ENCODE data around the gene RETREG3. TPM values are rescaled to one million over a fixed set of nuclear protein-coding genes. Genes with fewer than 3 reads are reported as not detected.
"Not testable (repeated sequence)": the region's sequence is repeated elsewhere in the genome, so short reads cannot be mapped to it uniquely, and the experiment has no call there.

Gene RETREG3
- total RNA-seq, 1 donor from 2014 or later = 52.6 TPM

DNA sequence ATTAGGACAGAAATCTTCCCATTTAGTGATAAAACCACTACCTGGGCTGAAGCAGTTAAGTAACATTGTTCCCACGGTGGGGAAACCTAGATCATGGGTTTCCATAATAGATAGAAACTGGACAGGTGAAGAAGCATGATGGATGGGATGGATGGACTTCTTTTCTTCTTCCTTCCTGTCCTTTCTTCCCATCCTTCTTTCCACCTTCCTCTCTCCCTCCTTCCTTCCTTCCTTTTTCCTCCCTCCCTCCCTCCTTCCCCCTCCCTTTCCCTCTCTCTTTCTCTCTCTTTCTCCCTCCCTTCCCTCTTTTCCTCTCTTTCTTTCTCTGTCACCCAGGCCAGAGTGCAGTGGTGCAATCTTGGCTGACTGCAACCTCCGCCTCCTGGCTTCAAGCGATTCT, 34.7 kb downstream of the RETREG3 start:
- DNase-seq (ENCODE audit: extremely low read depth, low read depth, low spot score) = no peak

DNA sequence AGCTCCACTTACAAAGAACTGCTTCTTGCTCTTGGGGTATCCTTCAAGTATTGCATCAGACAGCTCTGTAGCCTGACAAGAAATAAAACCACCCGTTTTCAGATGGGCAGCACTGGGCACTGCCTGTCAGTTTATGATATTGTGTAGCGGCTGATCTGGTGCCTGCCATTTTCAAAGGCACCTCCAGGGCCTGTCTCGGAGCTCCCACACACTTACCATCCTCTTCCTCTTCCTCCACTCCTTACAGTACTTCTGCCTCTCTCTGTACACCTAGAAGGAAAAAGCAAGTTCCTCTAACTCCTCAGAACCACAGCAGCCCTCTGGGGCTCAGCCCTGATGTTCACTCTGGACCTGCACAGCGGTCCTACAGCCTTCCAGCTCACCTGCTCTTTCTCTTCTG, 36.1 kb downstream of the RETREG3 start:
- no peak for DNase-seq (ENCODE audit: extremely low read depth, low read depth, low spot score)

DNA sequence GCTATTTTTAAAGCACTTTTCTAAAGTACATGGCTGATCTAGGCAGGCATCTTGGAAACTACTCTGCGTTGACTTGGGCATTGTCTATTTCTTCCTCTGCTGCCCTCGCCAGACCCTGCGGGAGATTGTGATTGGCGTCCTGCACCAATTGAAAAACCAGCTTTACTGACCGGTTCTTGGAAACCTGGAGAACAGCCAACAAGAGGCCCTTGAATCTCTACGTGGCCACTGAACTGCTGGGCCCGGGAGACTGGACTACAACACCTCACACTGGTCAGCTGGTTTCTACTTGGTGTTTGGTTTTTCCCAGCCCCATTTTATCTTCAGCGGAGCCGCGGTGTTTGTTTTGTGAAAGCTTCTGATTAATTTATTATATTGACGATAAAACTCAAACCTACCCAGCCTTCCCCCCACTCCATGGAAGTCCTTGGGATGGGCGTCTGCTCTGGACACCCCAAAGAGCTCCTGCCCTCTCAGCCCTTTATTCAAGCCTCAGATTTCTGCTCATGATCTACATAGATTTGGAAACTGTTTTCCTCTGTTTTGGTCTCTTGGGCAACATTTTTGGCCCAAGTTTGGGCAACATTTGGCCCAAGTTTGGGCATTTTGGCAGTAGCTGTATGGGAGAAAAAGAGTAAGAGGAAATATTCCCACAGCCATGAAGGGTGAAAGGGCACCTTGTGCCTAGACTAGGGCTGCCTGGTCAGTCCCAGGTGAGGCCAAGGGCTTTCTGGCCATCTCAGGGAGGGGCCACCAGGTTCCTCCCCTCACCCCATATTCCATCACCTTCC, 37.5 kb downstream of the RETREG3 start:
- no peak for DNase-seq (ENCODE audit: extremely low read depth, low read depth, low spot score)

DNA sequence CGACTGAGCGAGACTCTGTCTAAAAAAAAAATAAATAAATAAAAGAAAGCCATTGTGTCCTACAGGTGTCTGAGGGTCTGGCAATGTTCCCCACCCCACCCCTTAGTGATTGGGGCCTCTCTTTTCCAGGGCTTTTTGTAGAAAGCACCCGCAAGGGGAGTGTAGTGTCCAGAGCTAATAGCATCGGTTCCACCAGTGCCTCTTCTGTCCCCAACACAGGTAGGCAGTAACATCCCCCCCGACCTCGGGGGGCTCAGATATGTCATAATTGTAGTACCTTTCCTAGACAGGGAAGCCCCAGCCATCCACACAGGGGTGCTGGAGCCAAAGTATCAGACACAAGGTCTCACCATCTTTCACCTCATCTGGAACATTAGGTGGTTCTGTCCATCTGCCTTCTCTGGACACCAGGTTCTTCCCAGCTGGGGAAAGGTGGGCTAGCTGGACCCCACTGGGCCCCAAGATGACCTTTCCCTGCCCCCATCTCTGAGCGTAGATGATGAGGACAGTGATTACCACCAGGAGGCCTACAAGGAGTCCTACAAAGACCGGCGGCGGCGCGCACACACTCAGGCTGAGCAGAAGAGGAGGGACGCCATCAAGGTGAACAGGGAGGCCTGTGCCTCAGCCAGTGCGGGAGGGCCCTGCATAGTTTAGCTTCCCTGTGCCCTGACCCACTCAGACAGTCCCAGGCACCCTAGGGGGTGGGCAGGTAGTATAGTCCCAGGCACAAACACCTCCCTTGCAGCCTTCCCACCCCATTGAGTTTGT, 40.6 kb downstream of the RETREG3 start:
- no peak for DNase-seq (ENCODE audit: extremely low read depth, low read depth, low spot score)

DNA sequence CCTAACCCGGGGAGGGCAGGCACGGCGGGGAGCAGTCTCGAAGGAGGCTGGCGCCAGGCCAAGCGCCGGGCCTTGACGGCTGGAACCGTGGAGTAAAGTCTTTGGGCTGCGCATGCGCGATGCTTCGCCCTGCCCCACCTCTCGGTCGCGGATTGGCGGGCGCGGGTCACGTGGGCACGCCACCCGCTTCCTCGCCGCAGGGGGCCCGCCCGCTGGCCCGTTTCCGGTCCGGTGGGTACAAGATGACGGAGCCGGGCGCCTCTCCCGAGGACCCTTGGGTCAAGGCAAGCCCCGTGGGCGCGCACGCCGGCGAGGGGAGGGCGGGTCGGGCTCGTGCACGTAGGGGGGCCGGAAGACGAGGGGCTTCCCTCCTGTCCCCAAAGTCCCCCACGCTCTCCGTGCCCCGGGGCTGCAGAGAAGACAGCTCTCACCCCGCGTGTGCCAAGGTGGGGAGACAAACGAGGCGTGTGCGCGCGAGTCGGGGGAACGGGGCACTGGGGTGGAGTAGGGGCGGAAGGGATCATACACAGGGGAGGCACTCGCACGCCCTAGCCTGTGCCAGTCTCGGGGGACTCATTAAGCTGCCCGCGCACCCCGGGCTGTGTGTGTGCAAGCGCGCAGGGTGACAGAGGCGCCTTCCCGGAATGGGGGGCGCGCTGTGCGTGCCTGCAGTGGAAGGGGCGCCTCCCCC, 42.1 kb downstream of the RETREG3 start, which contains the start of gene MLX:
TSS of gene MLX (plus strand) at position 218 of the 691 bp plus-strand sequence. CDS start at position 243, 25 bp downstream.
- no peak for DNase-seq (ENCODE audit: extremely low read depth, low read depth, low spot score)

DNA sequence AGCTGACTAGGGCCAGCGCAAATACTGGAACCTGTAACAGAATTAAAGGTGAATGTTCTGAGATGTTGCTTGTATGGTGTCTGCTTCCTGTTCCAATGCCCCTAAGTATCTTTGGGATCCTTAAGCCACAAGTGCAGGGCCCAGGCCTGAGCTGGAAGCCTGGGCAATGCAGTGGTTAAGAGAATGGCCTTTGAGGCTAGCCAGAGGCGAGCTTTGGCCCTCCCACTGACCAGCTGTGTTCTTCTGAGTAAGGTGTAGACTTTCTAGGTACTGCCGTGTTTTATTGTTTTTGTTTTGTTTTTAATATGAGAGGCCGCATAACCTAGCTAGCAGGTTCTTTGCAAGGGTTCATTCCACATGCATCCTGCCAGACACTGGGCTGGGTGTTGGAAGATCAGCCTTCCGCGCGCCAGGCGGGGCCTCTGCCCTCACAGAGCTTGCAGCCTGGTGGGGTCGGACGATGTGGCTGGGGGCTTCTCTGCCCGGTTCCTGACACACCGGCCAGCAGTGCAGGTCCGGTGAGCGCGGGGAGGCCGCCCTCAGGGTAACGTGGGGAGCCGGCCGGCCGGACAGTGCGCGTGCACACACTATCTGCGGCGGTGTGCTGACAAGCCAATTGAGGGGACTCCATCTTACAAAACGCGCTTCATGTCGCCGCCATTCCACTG, 42.8 kb downstream of the RETREG3 start:
- DNase-seq (ENCODE audit: extremely low read depth, low read depth, low spot score) = no peak

DNA sequence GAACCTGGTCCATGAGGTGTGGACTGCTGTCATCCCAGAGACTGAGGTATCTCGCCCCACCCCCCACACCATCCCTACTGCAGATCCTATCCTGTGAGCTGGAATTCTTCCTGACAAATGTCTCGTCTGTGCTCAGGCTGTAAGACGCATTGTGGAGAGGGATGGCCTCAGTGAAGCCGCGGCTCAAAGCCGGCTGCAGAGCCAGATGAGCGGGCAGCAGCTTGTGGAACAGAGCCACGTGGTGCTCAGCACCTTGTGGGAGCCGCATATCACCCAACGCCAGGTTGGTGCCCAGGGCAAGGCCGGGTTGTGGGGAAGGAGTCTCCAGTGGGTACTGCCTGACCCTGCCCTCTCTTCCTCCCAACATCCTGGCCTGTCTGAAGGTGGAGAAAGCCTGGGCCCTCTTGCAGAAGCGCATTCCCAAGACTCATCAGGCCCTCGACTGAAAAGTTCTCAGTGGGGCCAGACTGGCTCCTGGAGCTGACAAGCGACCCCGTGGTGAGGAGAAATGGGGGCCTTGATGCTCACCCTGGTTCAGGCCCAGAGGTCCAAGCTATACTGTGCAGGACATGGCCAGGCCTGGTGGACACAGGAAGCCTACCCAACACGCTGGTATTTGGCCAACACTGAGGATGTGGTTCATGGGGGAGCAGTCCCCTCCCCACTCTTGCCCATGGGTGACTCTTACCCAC, 43.5 kb downstream of the RETREG3 start:
- no peak for DNase-seq (ENCODE audit: extremely low read depth, low read depth, low spot score)

DNA sequence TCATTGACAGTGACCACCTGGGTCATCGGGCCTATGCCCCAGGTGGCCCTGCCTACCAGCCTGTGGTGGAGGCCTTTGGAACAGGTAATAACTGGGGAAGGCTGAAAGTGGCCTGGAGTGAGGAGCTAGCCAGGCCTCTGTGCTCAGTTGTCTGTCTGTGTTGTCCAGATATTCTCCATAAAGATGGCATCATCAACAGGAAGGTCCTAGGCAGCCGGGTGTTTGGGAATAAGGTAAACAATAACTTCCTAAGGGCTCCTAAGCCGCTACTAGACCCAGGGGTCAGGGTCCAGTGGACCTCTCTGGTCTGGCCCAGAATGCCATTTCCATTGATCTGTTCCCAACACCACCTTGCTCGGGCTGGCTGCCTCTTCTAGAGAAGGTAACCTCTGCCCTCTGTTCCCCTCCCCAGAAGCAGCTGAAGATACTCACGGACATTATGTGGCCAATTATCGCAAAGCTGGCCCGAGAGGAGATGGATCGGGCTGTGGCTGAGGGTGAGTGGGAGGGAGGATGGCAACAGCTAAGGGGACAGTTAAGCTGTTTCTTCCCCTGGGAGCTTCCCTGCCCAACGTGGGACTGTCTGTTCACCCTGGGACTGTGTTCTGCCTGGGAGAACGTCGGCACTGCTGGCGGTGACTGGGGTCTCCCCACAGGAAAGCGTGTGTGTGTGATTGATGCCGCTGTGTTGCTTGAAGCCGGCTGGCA, 44.2 kb downstream of the RETREG3 start:
- DNase-seq (ENCODE audit: extremely low read depth, low read depth, low spot score) = no peak

DNA sequence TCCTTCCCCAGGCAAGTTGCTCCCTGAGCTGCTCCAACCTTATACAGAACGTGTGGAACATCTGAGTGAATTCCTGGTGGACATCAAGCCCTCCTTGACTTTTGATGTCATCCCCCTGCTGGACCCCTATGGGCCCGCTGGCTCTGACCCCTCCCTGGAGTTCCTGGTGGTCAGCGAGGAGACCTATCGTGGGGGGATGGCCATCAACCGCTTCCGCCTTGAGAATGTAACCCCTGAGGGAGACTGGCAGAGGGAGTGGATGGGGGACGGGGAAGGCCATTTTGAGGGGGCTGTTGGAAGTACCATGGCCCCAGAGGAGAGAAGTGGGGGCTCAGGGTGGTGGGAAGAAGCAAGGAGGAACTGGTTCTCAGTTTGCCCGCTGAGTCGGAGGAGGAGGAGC, 45.2 kb downstream of the RETREG3 start:
- no peak for DNase-seq (ENCODE audit: extremely low read depth, low read depth, low spot score)

DNA sequence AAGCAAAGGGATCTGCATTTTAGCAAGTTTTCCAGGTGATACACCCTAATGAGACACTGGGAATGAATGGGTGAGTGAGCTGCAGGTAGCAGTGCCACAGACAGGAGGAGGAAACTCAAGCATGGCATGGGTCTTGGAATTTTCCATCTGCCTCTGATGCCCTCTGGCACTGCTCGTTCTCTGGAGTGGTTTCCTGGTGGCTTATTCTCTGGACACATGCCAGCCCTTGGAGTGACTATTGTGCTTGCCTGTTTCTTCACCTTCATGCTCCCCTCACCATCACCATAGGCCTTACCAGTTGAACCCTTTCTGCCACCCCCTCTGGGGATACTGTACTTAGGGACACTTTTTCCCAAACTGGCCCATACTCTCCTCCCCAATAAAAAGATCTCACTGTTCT, 45.6 kb downstream of the RETREG3 start:
- no peak for DNase-seq (ENCODE audit: extremely low read depth, low read depth, low spot score)

DNA sequence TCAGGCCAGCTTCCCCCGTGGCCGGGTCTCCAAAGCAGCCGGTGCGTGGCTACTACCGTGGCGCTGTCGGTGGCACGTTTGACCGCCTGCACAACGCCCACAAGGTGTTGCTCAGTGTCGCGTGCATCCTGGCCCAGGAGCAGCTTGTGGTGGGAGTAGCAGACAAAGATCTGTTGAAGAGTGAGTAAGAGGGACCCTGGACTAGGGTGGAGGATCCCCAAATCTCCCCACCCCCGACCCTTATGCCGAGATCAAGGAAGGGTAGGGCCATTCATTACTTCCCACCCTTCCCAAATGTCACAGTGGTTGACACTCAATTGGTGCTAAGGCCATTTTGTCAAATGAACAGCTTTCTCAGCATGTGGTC, 46.0 kb downstream of the RETREG3 start:
- no peak for DNase-seq (ENCODE audit: extremely low read depth, low read depth, low spot score)

DNA sequence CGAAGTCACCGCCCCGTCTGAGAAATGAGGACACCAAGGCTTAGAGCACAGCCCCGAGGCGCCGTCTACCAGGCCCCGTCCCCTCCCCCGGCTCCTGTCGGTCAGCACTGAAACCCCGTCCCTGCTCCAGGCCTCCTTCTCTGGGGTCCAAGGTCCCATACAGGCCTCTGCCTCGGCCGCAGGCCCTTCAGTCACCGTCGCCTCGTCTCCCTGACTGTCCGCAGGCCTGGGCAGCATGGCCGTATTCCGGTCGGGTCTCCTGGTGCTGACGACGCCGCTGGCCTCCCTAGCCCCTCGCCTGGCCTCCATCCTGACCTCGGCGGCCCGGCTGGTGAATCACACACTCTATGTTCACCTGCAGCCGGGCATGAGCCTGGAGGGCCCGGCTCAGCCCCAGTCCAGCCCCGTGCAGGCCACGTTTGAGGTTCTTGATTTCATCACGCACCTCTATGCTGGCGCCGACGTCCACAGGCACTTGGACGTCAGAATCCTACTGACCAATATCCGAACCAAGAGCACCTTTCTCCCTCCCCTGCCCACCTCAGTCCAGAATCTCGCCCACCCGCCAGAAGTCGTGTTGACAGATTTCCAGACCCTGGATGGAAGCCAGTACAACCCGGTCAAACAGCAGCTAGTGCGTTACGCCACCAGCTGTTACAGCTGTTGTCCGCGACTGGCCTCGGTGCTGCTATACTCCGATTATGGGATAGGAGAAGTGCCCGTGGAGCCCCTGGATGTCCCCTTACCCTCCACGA, 46.6 kb downstream of the RETREG3 start:
- no peak for DNase-seq (ENCODE audit: extremely low read depth, low read depth, low spot score)

DNA sequence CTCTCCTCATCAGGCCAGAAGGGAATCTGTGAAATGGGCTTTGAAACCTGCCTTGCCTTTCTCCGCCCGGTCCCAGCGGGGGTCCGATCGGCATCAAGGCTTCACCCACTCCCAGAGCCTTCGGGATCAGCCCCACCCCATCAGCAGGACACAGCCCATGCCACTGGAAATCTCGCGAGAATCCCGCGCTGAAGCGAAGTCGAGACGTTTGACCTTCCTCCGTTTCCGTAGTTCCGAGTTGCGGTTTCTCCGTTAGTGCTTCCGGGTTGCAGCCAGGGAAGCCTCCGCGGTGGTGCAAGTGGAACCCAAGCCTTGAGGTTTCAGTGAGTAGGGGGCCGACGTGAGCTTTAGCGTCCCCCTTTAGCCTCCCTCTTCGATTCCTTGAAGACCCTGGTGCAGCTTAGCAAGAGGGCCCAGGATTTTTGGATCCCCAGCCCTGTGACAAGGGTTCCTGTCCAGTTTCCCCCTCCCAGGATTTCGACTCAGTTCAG, 47.2 kb downstream of the RETREG3 start, which contains the start of gene COASY:
TSS of gene COASY (plus strand) at position 252 of the 491 bp plus-strand sequence. CDS start 475 bp downstream, outside the sequence.
- peak; percentile 96 for DNase-seq (ENCODE audit: extremely low read depth, low read depth, low spot score)

DNA sequence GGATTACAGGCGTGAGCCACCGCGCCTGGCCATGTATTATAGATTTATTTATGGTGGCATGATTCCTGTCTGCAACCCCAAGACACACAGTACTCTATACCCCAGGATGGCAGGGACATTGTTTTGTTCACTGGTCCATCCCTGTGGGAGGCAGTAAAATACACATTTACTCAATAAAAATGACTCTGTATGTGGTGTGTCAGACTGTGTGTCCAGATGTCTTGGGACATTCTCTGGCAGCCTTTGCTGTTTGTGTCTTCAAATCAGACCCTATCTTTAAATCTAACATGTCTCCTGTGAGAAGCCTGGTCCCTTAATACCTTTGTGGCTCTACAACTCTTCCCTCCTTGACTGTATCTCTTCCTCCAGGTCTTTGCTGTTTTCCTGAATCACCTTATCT, 48.9 kb downstream of the RETREG3 start:
- no peak for DNase-seq (ENCODE audit: extremely low read depth, low read depth, low spot score)

DNA sequence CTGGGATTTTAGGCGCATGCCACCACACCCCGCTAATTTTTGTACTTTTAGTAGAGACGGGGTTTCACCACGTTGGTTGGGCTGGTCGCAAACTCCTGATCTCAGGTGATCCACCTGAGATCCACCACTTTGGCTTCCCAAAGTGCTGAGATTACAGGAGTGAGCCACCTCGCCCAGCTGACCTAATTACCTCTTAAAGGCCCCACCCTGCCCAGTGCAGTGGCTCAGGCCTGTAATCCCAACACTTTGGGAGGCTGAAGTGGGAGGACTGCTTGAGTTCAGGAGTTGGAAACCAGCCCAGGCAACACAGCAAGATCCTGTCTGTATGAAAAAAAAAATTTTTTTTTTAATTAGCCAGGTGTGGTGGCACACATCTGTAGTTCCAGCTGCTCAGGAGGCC, 50.1 kb downstream of the RETREG3 start:
- DNase-seq (ENCODE audit: extremely low read depth, low read depth, low spot score) = no peak

DNA sequence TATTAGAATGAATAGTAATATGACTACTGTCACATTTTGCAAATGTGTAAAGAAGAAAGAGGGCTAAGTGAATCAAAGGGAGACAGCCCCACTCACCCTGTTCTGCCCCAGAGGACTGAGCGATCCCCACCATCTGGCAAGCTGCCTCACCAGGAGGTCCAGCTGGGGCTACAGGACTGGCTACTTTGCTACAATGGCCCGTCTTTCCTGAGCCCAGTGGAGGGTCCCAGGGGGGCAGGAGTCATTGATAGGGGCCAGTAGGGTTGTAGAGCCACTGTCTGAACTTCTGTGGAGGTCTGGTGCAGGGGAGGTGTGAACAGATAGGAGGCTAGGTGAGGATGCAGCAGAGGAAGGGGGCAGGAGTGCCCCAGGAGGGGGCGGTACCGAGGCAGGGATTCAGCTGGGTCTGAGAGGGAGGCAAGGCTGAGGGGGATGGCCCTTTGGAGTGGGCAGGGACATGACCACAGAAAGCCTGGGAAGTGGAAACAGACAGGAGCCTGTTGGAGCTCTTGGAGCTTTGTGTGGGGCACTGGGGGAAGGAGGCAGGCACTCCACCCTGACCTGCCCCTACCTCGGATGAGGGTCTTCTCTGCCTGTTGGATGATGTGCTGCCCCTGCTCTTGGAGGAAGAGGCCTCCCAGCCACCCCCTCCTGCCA, 53.1 kb downstream of the RETREG3 start:
- DNase-seq (ENCODE audit: extremely low read depth, low read depth, low spot score) = not testable (repeated sequence)

DNA sequence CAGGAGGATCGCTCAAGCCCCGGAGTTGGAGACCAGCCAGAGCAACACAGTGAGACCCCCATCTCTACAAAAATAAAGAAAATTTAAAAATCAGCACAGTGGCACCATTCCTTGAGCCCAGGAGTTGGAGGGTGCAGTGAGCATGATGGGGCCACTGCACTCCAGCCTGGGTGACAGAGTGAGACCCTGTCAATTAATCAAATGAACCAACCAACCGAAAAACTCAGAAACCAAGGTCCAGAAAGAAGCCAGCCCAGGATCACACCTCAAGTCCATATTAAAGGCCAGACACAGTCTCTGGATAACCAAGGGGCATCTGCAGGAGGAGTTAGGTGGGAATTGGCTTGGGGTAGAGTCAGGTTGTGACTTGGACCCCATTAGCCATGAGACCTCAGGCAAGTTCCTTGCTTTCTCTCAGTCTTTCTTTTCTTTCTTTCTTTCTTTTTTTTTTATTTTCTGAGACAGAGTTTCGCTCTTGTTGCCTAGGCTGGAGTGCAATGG, 54.0 kb downstream of the RETREG3 start:
- no peak for DNase-seq (ENCODE audit: extremely low read depth, low read depth, low spot score)
